Measurements from ENCODE around the gene CCDC34.
A peak's percentile ranks its signal among the peaks of the same experiment; 100 is the strongest.

CCDC34 gene

GRCh38 chr11:27362749-27363575 is at the start of gene CCDC34:
Gene CCDC34 (minus strand): TSS chr11:27363215. CDS start chr11:27363194, 21 bp downstream.
- peak; percentile 21 for DNase-seq

- no peak for DNase-seq
These were observed 49.2 kb upstream of the CCDC34 start for GRCh38 chr11:27412192-27412691.

GRCh38 chr11:27411328-27411727 is 48.3 kb upstream of the CCDC34 start:
- DNase-seq: no peak

- DNase-seq: no peak
These were observed 47.3 kb upstream of the CCDC34 start for GRCh38 chr11:27410272-27410671.

GRCh38 chr11:27409742-27410141 is 46.7 kb upstream of the CCDC34 start:
- no peak for DNase-seq

- DNase-seq: no peak
These were observed 46.0 kb upstream of the CCDC34 start for GRCh38 chr11:27409049-27409448.

- DNase-seq: no peak
These were observed 45.3 kb upstream of the CCDC34 start for GRCh38 chr11:27408246-27408800.

- DNase-seq: no peak
These were observed 43.7 kb upstream of the CCDC34 start for GRCh38 chr11:27406498-27407354.

- DNase-seq: no peak
These were observed 42.1 kb upstream of the CCDC34 start for GRCh38 chr11:27405134-27405533.

GRCh38 chr11:27404427-27404826 is 41.4 kb upstream of the CCDC34 start:
- DNase-seq: no peak

GRCh38 chr11:27403195-27403594 is 40.2 kb upstream of the CCDC34 start:
- no peak for DNase-seq

- no peak for DNase-seq
These were observed 39.4 kb upstream of the CCDC34 start for GRCh38 chr11:27402450-27402849.

- DNase-seq: no peak
These were observed 38.9 kb upstream of the CCDC34 start for GRCh38 chr11:27401833-27402316.

GRCh38 chr11:27401280-27401832 is 38.3 kb upstream of the CCDC34 start:
- no peak for DNase-seq

- no peak for DNase-seq
These were observed 35.4 kb upstream of the CCDC34 start for GRCh38 chr11:27398400-27398770.

GRCh38 chr11:27397624-27398399 is 34.8 kb upstream of the CCDC34 start:
- DNase-seq: no peak

GRCh38 chr11:27396259-27396839 is 33.3 kb upstream of the CCDC34 start:
- no peak for DNase-seq

- DNase-seq: no peak
These were observed 32.7 kb upstream of the CCDC34 start for GRCh38 chr11:27395556-27396258.

- DNase-seq: no peak
These were observed 31.8 kb upstream of the CCDC34 start for GRCh38 chr11:27394781-27395228.

GRCh38 chr11:27392278-27393114 is 29.5 kb upstream of the CCDC34 start:
- DNase-seq: no peak
